GM12891 (cell line): ENCODE measurements around the gene HDAC4.

Experiments
- PAX5 ChIP-seq: IDR thresholded peaks from 2 replicates; pipeline ENCODE4 v1.6.1; 2011; ENCODE audit warnings: low read length, moderate library complexity, mild to moderate bottlenecking; ENCODE audit not compliant: insufficient read depth, severe bottlenecking
- POLR2A ChIP-seq: IDR thresholded peaks from 2 replicates; pipeline ENCODE4 v1.6.1; 2011; ENCODE audit warnings: low read depth, low read length, control low read depth
- POLR2AphosphoS5 ChIP-seq: IDR thresholded peaks from 2 replicates; pipeline ENCODE4 v1.6.1; 2011; ENCODE audit warnings: low read depth, low read length, control low read depth
- POU2F2 ChIP-seq: IDR thresholded peaks from 2 replicates; pipeline ENCODE4 v1.6.1; 2011; ENCODE audit warnings: low read depth, mild to moderate bottlenecking, control low read depth, low read length, moderate library complexity
- SPI1 ChIP-seq: IDR thresholded peaks from 2 replicates; pipeline ENCODE4 v1.6.1; 2011; ENCODE audit warnings: low read depth, low read length, control low read depth
- TAF1 ChIP-seq: IDR thresholded peaks from 2 replicates; pipeline ENCODE4 v1.6.1; 2011; ENCODE audit warnings: low read depth, low read length, control low read depth

DNA sequence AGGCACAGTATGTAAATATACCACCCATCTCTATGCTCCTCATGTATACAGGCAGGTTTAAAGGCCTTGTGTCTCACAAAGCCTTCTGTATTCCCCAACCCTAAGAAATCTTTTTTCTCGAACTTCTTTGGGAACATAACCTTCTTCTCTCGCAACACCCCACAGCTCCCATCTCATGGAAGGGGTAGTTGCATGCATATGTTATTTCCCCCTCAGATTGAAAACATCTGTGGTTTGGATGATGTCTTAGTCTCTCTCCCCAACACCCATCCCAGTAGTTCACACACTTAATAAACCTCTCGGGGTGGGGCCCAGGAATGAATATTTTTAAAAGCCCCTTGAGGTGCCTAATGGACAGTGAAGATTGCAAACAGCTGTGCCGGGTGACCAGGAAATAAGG, 21.0 kb upstream of the HDAC4 start:
- TF ChIP-seq POLR2A (no peak), POLR2AphosphoS5 (no peak), TAF1 (no peak), SPI1 (no peak), PAX5 (no peak), POU2F2 (no peak)
